ENCODE data around the gene HACD3.

- TF ChIP-seq ISL1 (CRISPR knock-in tag; IDR thresholded peaks at IDR 0.05) = no peak
- no peak for TF ChIP-seq PATZ1 (CRISPR knock-in tag; IDR thresholded peaks at IDR 0.05; ENCODE audit: borderline replicate concordance)
- no peak for TF ChIP-seq ZFP3 (CRISPR knock-in tag; IDR thresholded peaks at IDR 0.05)
- no peak for TF ChIP-seq RARB (CRISPR knock-in tag; IDR thresholded peaks at IDR 0.05)
- no peak for TF ChIP-seq CSRNP3 (CRISPR knock-in tag; IDR thresholded peaks at IDR 0.05)
- TF ChIP-seq ZNF8 (CRISPR knock-in tag; IDR thresholded peaks at IDR 0.05) = no peak
- no peak for TF ChIP-seq TOX (CRISPR knock-in tag; IDR thresholded peaks at IDR 0.05; ENCODE audit: borderline replicate concordance)
- TF ChIP-seq CREB5 (CRISPR knock-in tag; IDR thresholded peaks at IDR 0.05; ENCODE audit: low read depth) = no peak
- TF ChIP-seq BACH2 (CRISPR knock-in tag; IDR thresholded peaks at IDR 0.05; ENCODE audit: borderline replicate concordance) = no peak
- no peak for TF ChIP-seq ARNTL (CRISPR knock-in tag; IDR thresholded peaks at IDR 0.05; ENCODE audit: borderline replicate concordance, low read depth)
- TF ChIP-seq POU6F1 (CRISPR knock-in tag; IDR thresholded peaks at IDR 0.05; ENCODE audit: borderline replicate concordance, low read depth) = no peak
Observed at GRCh38 chr15:65603559-65603958, 73.3 kb downstream of the HACD3 start.
